SK-N-SH (cell line): ENCODE results near the gene FKBP11. TPM values are rescaled to one million over a fixed set of nuclear protein-coding genes. Genes with fewer than 3 reads are reported as not detected.
"Not testable (repeated sequence)": the region's sequence is repeated elsewhere in the genome, so short reads cannot be mapped to it uniquely, and the experiment has no call there.

ENCODE experiments used
- CTCF ChIA-PET: fragments of 300-600, 350-600 bp; formaldehyde crosslinking; extraction: SDS; loops from one replicate; lab custom pipeline; 2021; lab: Yijun Ruan, JAX
- POLR2A ChIA-PET: fragments of 350-600 bp; sonication (Branson Sonifier 250); formaldehyde crosslinking; extraction: SDS; loops from one replicate; lab custom pipeline; 2020; ENCODE audit warnings: antibody characterized with exemption, inconsistent platforms; lab: Yijun Ruan, JAX
- DNase-seq: peaks from one replicate; pipeline ENCODE4 v3.0.0; 2012
- H2AFZ ChIP-seq: fragments of 200-600 bp; sonication (generic); 2 replicates; pipeline ENCODE4 v1.8.1; 2016; ENCODE audit warnings: antibody characterized with exemption, mild to moderate bottlenecking, low read depth
- H3F3A ChIP-seq: fragments of 200-600 bp; sonication (generic); replicated peaks from 2 replicates; pipeline ENCODE3; 2016; ENCODE audit warnings: antibody characterized with exemption, mild to moderate bottlenecking; ENCODE audit not compliant: insufficient read depth
- H3K27ac ChIP-seq, 2 experiments: fragments of 200-500 bp in 1 of 2; fragments of 200-600 bp in 1 of 2; sonication (Bioruptor generic) in 1 of 2; sonication (generic), shearing (Covaris generic) in 1 of 2; 2 replicates each; pipeline versions ENCODE4 v1.5.1 to v1.6.1; 2014 to 2016; ENCODE audit warnings: low read depth in 2 of 2, inconsistent platforms in 1 of 2, low read length in 1 of 2, mild to moderate bottlenecking in 1 of 2, mixed read lengths in 1 of 2
- H3K27me3 ChIP-seq: fragments of 200-600 bp; sonication (generic), shearing (Covaris generic); 2 replicates; pipeline ENCODE4 v1.6.1; 2016; ENCODE audit warnings: mixed run types; ENCODE audit not compliant: insufficient read depth
- H3K36me3 ChIP-seq, 2 experiments: fragments of 200-500 bp in 1 of 2; fragments of 200-600 bp in 1 of 2; sonication (Bioruptor generic) in 1 of 2; sonication (generic) in 1 of 2; replicated peaks in 1 of 2; 2 replicates each; pipeline versions ENCODE3 to v1.5.1; 2014 to 2016; ENCODE audit warnings: low read length in 1 of 2, mild to moderate bottlenecking in 1 of 2; ENCODE audit not compliant: insufficient read depth in 2 of 2, control insufficient read depth in 1 of 2
- H3K4me1 ChIP-seq, 2 experiments: fragments of 200-500 bp in 1 of 2; fragments of 200-600 bp in 1 of 2; sonication (Bioruptor generic) in 1 of 2; sonication (generic), shearing (Covaris generic) in 1 of 2; 2 replicates each; pipeline versions ENCODE4 v1.5.1 to v1.6.1; 2014 to 2016; ENCODE audit warnings: low read depth in 1 of 2, low read length in 1 of 2, mixed run types in 1 of 2; ENCODE audit not compliant: insufficient read depth in 2 of 2, control insufficient read depth in 1 of 2
- H3K4me2 ChIP-seq: fragments of 200-600 bp; sonication (generic), shearing (Covaris generic); 2 replicates; pipeline ENCODE4 v1.6.1; 2017; ENCODE audit warnings: mixed run types
- H3K4me3 ChIP-seq, 2 experiments: fragments of 200-500 bp in 1 of 2; fragments of 200-600 bp in 1 of 2; sonication (Bioruptor generic) in 1 of 2; sonication (generic), shearing (Covaris generic) in 1 of 2; 2 replicates each; pipeline versions ENCODE4 v1.5.1 to v1.8.1; 2014 to 2016; ENCODE audit warnings: low read depth in 2 of 2, inconsistent platforms in 1 of 2, low read length in 1 of 2, mild to moderate bottlenecking in 1 of 2, mixed read lengths in 1 of 2, moderate library complexity in 1 of 2
- H3K79me2 ChIP-seq: fragments of 200-600 bp; sonication (generic); 2 replicates; pipeline ENCODE4 v1.8.1; 2017; ENCODE audit warnings: mild to moderate bottlenecking; ENCODE audit not compliant: insufficient read depth
- H3K9ac ChIP-seq: fragments of 200-600 bp; sonication (generic); 2 replicates; pipeline ENCODE4 v1.6.1; 2017; ENCODE audit warnings: mixed run types
- H3K9me2 ChIP-seq: fragments of 200-600 bp; sonication (generic); 2 replicates; pipeline ENCODE4 v1.6.1; 2017; ENCODE audit warnings: mixed run types
- H3K9me3 ChIP-seq: fragments of 200-600 bp; sonication (generic); 2 replicates; pipeline ENCODE4 v1.6.1; 2017; ENCODE audit warnings: mixed run types, mild to moderate bottlenecking, moderate library complexity
- H4K20me1 ChIP-seq: fragments of 200-600 bp; sonication (generic); 2 replicates; pipeline ENCODE4 v1.6.1; 2017; ENCODE audit warnings: mild to moderate bottlenecking, mixed run types; ENCODE audit not compliant: insufficient read depth
- CHD2 ChIP-seq: fragments of 150-350 bp; IDR thresholded peaks from 2 replicates; pipeline ENCODE4 v1.6.1; 2018; ENCODE audit warnings: low read length; ENCODE audit not compliant: partially characterized antibody
- ELF1 ChIP-seq: IDR thresholded peaks from 2 replicates; pipeline ENCODE4 v1.4.0; 2012
- EZH2phosphoT487 ChIP-seq: fragments of 200-600 bp; sonication (generic); IDR thresholded peaks from 2 replicates; pipeline ENCODE4 v1.6.1; 2017; ENCODE audit warnings: low read depth, mixed run types, mild to moderate bottlenecking, antibody characterized with exemption, moderate library complexity, borderline replicate concordance
- FOSL2 ChIP-seq: IDR thresholded peaks from 2 replicates; pipeline ENCODE4 v1.4.0; 2012; ENCODE audit warnings: low read depth, mild to moderate bottlenecking, moderate library complexity, borderline replicate concordance
- FOXJ3 ChIP-seq: sonication (generic); formaldehyde crosslinking; IDR thresholded peaks from 2 replicates; pipeline ENCODE4 v1.5.1; 2020; ENCODE audit warnings: mild to moderate bottlenecking, missing genetic modification reagents
- FOXM1 ChIP-seq: IDR thresholded peaks from 2 replicates; pipeline ENCODE4 v1.4.0; 2012; ENCODE audit warnings: low read depth, mild to moderate bottlenecking
- GABPA ChIP-seq: IDR thresholded peaks from 2 replicates; pipeline ENCODE4 v1.4.0; 2012; ENCODE audit warnings: low read depth, mild to moderate bottlenecking
- JUND ChIP-seq: IDR thresholded peaks from 2 replicates; pipeline ENCODE4 v1.4.0; 2012
- MEF2A ChIP-seq: IDR thresholded peaks from 2 replicates; pipeline ENCODE4 v1.4.0; 2012; ENCODE audit warnings: low read depth, borderline replicate concordance
- MXI1 ChIP-seq: IDR thresholded peaks from 2 replicates; pipeline ENCODE4 v1.6.1; 2012; ENCODE audit warnings: mild to moderate bottlenecking, low read depth, low read length, improper control_type of control experiment
- NRF1 ChIP-seq: IDR thresholded peaks from 2 replicates; pipeline ENCODE4 v1.6.1; 2012; ENCODE audit warnings: low read depth, mild to moderate bottlenecking, low read length
- POLR2AphosphoS5 ChIP-seq: IDR thresholded peaks from 2 replicates; pipeline ENCODE4 v1.6.1; 2012; ENCODE audit warnings: low read depth, low read length
- RCOR1 ChIP-seq: fragments of 150-350 bp; IDR thresholded peaks from 2 replicates; pipeline ENCODE4 v1.6.1; 2017; ENCODE audit warnings: antibody characterized with exemption, low read length
- RXRA ChIP-seq: IDR thresholded peaks from 2 replicates; pipeline ENCODE4 v1.4.0; 2012; ENCODE audit warnings: low read depth, mild to moderate bottlenecking, borderline replicate concordance
- SMC3 ChIP-seq: IDR thresholded peaks from 2 replicates; pipeline ENCODE4 v1.6.1; 2012; ENCODE audit warnings: low read depth, low read length, improper control_type of control experiment
- TAF1 ChIP-seq: IDR thresholded peaks from 2 replicates; pipeline ENCODE4 v1.6.1; 2012; ENCODE audit warnings: low read depth, mild to moderate bottlenecking, low read length, moderate library complexity, borderline replicate concordance
- ZBTB33 ChIP-seq: IDR thresholded peaks from 2 replicates; pipeline ENCODE4 v1.4.0; 2012; ENCODE audit warnings: low read depth, borderline replicate concordance
- WGBS: methylation state at CpG from one replicate; pipeline ENCODE4 v1.1.6; 2017; ENCODE audit warnings: low lambda C conversion rate; 5-methylcytosine and 5-hydroxymethylcytosine counted together
- polyA plus RNA-seq, 3 experiments: library from polyadenylated mRNA; depleted of rRNA; stranded (reverse); fragments of >200 nt; gene quantifications; 2 replicates each; pipeline ENCODE4 v1.2.3, GENCODE V29; 2012

The FKBP11 gene
- polyA plus RNA-seq, 1 of the 3 experiments (the other 2 are of a cell fraction), result 28.5 TPM

- H3K4me2 ChIP-seq, result no peak overlapping the region
- WGBS, result 87% methylated on average over 3 of the region's 3 CpGs
- CTCF ChIA-PET, result interaction anchor here (1.1 to 2.5 kb wide), 4 partner anchors 14 to 27 kb away, joined by 4 to 7 read pairs (median 6); a partner anchor contains a TSS
Measured at GRCh38 chr12:48917857-48918537, 7.3 kb downstream of the FKBP11 start.

GRCh38 chr12:48910196-48910595 is 15.1 kb downstream of the FKBP11 start:
- Histone ChIP-seq H3K27me3 (no peaks in the 10 kb centered on the region), H2AFZ (no peak overlapping the region), H3K4me3 (no peak overlapping the region), H3K27ac (no peak overlapping the region), H3K79me2 (no peaks in the 10 kb centered on the region), H4K20me1 (no peaks in the 10 kb centered on the region), H3F3A (no peaks in the 10 kb centered on the region), H3K36me3 (no peaks in the 10 kb centered on the region), H3K9me3 (no peaks in the 10 kb centered on the region), H3K9me2 (no peaks in the 10 kb centered on the region), H3K4me2 (no peak overlapping the region), H3K9ac (no peak overlapping the region), H3K4me1 (no peaks in the 10 kb centered on the region; a peak in 1 of 4 replicates)
- CTCF ChIA-PET, result interaction anchor here (1.1 to 1.8 kb wide), 4 partner anchors 11 to 57 kb away, joined by 3 to 9 read pairs (median 4); no protein-coding TSS in a partner anchor
- POLR2A ChIA-PET, result no interaction called here
- TF ChIP-seq FOXM1 (no peak), RCOR1 (no peak), NRF1 (no peak), GABPA (no peak), SMC3 (no peak), RXRA (no peak), ZBTB33 (no peak)
- DNase-seq, result no peak

More at GRCh38 chr12:48917857-48918537, 7.3 kb downstream of the FKBP11 start:
- H3K27me3 ChIP-seq, result no peaks in the 10 kb centered on the region
- no peak overlapping the region for H3K4me3 ChIP-seq
- TF ChIP-seq MEF2A (no peak), CHD2 (no peak), FOXJ3 (CRISPR knock-in tag) (no peak), FOSL2 (no peak), JUND (no peak), EZH2phosphoT487 (no peak), RCOR1 (no peak), MXI1 (no peak), TAF1 (no peak), ELF1 (no peak), POLR2AphosphoS5 (no peak)
- H3K9me3 ChIP-seq, result no peaks in the 10 kb centered on the region
- no peaks in the 10 kb centered on the region for H3K9me2 ChIP-seq
- no peak overlapping the region for H2AFZ ChIP-seq
- H3K9ac ChIP-seq, result no peak overlapping the region
- DNase-seq, result no peak
- H3K27ac ChIP-seq, result no peak overlapping the region
- H3K4me1 ChIP-seq, result no peaks in the 10 kb centered on the region; a peak in 1 of 4 replicates
- H3K79me2 ChIP-seq, result no peaks in the 10 kb centered on the region
- POLR2A ChIA-PET, result no interaction called here
- peaks cover 13 to 17% of the 10 kb centered on the region in 2 experiments for H3K36me3 ChIP-seq
- H3F3A ChIP-seq, result no peaks in the 10 kb centered on the region
- no peaks in the 10 kb centered on the region for H4K20me1 ChIP-seq

GRCh38 chr12:48909698-48910097 is 15.6 kb downstream of the FKBP11 start:
- POLR2A ChIA-PET, result interaction anchor here (0.6 kb wide), 1 partner anchor 26 kb away, joined by 3 read pairs; no protein-coding TSS in a partner anchor

More at GRCh38 chr12:48909698-48910097, 15.6 kb downstream of the FKBP11 start:
- H3F3A ChIP-seq, H3K4me1 ChIP-seq, H3K4me3 ChIP-seq, H3K27me3 ChIP-seq, DNase-seq, H3K79me2 ChIP-seq, H3K9me3 ChIP-seq, H3K27ac ChIP-seq, H3K36me3 ChIP-seq, H2AFZ ChIP-seq, H3K9ac ChIP-seq, H3K4me2 ChIP-seq, H4K20me1 ChIP-seq, H3K9me2 ChIP-seq: not testable (repeated sequence)
- WGBS, result 83% methylated on average over 11 of the region's 11 CpGs
- CTCF ChIA-PET, result interaction anchor here (1.1 to 1.4 kb wide), 3 partner anchors 11 to 57 kb away, joined by 3 to 4 read pairs (median 3); no protein-coding TSS in a partner anchor
